Measurements from ENCODE around the gene HSBP1. TPM values are rescaled to one million over a fixed set of nuclear protein-coding genes. Genes with fewer than 3 reads are reported as not detected.

The HSBP1 gene
- total RNA-seq, 1 donor from 2014 or later = 175 TPM

DNA sequence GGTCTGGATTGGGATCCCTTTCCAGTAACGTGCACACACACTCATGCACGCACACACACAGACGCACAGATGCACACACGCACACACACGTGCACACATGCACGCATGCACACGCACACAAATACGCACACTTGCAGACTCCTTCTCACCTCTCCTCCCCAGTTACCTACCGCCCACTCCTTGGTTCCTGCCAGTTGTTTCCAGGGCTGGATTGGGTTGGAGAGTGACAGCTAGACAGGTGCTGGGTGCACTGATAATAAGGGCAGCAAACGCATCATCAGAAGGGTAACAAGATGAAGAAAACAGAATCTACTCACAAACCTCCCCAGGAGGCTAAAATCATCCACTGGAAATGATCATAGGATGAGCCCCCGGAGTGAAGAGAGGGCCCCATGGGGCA, 45.0 kb downstream of the HSBP1 start:
- no peak for DNase-seq
- Histone ChIP-seq H3K27ac (replicated peaks) (no peak overlapping the region), H3K36me3 (no peaks in the 10 kb centered on the region), H3K4me1 (no peaks in the 10 kb centered on the region), H3K4me3 (no peak overlapping the region), H3K9me3 (replicated peaks) (no peaks in the 10 kb centered on the region), H3K27me3 (ENCODE audit: low read depth) (peaks cover 9% of the 10 kb centered on the region)
- intact Hi-C loops (cut with micrococcal nuclease) = no loop called here
- TF ChIP-seq, protein P1, sequence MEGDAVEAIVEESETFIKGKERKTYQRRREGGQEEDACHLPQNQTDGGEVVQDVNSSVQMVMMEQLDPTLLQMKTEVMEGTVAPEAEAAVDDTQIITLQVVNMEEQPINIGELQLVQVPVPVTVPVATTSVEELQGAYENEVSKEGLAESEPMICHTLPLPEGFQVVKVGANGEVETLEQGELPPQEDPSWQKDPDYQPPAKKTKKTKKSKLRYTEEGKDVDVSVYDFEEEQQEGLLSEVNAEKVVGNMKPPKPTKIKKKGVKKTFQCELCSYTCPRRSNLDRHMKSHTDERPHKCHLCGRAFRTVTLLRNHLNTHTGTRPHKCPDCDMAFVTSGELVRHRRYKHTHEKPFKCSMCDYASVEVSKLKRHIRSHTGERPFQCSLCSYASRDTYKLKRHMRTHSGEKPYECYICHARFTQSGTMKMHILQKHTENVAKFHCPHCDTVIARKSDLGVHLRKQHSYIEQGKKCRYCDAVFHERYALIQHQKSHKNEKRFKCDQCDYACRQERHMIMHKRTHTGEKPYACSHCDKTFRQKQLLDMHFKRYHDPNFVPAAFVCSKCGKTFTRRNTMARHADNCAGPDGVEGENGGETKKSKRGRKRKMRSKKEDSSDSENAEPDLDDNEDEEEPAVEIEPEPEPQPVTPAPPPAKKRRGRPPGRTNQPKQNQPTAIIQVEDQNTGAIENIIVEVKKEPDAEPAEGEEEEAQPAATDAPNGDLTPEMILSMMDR (IDR thresholded peaks at IDR 0.05; ENCODE audit: borderline replicate concordance) = no peak

DNA sequence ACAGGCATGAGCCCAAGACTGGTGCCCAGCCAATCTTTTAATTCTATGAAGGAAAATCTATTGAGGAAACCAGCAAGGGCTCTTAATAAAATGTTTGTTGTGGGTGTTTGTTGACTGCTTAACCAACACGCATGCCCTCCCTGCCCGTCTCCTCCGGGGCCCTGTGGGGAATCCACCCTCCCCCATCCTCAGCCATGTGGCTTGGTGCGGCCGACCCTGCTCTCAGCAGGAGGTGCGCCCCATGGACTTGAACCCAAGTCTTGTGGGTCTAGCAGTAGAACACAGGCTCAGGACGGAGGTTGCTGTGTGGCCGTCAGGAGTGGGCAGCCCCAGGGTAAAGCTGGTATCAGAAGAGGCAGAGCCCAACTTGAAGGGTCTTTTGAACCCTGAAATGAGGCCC, 46.1 kb downstream of the HSBP1 start:
- Histone ChIP-seq H3K27ac (replicated peaks) (no peak overlapping the region), H3K36me3 (no peaks in the 10 kb centered on the region), H3K4me1 (no peaks in the 10 kb centered on the region), H3K9me3 (replicated peaks) (no peaks in the 10 kb centered on the region), H3K27me3 (ENCODE audit: low read depth) (peaks cover 14% of the 10 kb centered on the region), H3K4me3 (no peak overlapping the region)
- TF ChIP-seq, protein P1 (IDR thresholded peaks at IDR 0.05; ENCODE audit: borderline replicate concordance) = no peak
- intact Hi-C loops (cut with micrococcal nuclease) = no loop called here
- DNase-seq = no peak

DNA sequence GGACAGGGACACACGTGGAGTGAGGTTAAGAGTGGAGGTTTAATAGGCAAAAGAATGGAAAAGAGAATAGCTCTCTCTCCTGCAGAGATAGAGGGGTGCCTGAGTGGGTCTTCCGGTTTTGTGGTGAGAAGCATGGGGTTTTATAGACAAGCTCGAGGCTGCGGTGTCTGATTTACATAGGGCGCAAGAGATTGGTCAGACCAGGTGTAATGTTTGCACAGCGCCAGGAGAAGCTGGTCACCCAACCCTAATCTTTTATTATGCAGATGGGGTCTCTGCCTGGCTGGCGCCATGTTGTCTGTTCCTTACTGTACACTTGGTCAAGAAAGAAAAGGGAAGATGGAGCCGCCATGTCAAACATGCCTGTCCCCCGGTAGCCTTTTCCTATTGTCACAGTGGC, 46.6 kb downstream of the HSBP1 start:
- H3K27me3 ChIP-seq (ENCODE audit: low read depth) = peaks cover 14% of the 10 kb centered on the region
- TF ChIP-seq, protein P1 (IDR thresholded peaks at IDR 0.05; ENCODE audit: borderline replicate concordance) = no peak
- intact Hi-C loops (cut with micrococcal nuclease) = no loop called here
- no peak overlapping the region for H3K27ac ChIP-seq (replicated peaks)
- DNase-seq = no peak
- H3K36me3 ChIP-seq = no peaks in the 10 kb centered on the region
- no peak overlapping the region for H3K4me3 ChIP-seq
- H3K9me3 ChIP-seq (replicated peaks) = no peaks in the 10 kb centered on the region
- no peaks in the 10 kb centered on the region for H3K4me1 ChIP-seq

DNA sequence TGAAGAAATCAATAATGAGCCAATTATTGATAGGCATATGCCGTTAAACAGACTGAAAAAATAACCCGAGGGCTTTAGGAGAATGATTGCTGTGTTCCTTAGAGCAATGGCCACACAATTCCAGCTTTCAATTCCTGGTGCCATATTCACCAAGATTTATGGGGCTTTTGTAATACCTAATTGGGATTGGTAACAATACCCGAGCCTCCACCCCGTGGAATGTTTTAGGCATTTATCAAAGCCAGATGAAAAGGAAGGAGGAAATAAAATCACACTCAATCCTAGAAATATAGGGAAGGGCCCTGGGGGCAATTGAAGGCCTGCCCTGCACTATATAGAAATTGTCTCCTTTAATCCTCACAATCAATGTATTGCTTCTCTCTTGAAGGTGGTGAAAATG, 49.0 kb downstream of the HSBP1 start:
- TF ChIP-seq, protein P1 (IDR thresholded peaks at IDR 0.05; ENCODE audit: borderline replicate concordance) = no peak
- Histone ChIP-seq H3K4me3 (no peak overlapping the region), H3K4me1 (no peaks in the 10 kb centered on the region), H3K9me3 (replicated peaks) (no peaks in the 10 kb centered on the region), H3K27ac (replicated peaks) (no peak overlapping the region), H3K36me3 (no peaks in the 10 kb centered on the region), H3K27me3 (ENCODE audit: low read depth) (peaks cover 14% of the 10 kb centered on the region)
- no peak for DNase-seq
- intact Hi-C loops (cut with micrococcal nuclease) = no loop called here

DNA sequence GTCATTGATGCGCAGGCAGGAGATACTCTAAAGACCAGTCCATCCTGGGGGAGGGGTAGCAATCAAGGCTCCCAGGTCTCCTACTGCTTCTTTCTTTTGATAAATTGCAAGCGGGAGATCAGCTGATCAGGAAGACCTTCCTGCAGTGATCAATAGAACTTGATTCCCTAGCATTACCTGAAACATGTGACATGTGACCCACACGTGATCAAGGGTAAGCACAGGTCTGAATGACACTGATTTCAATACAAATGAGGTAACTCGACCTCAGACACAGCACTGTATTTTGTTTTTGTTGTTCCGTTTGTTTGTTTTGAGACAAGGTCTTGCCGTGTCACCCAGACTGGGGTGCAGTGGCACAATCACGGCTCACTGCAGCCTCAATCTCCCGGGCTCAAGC, 51.5 kb downstream of the HSBP1 start:
- intact Hi-C loops (cut with micrococcal nuclease) = no loop called here
- Histone ChIP-seq H3K27ac (replicated peaks) (no peak overlapping the region), H3K4me1 (no peaks in the 10 kb centered on the region), H3K36me3 (no peaks in the 10 kb centered on the region), H3K27me3 (ENCODE audit: low read depth) (peaks cover 21% of the 10 kb centered on the region), H3K4me3 (no peak overlapping the region), H3K9me3 (replicated peaks) (no peaks in the 10 kb centered on the region)
- DNase-seq = no peak
- TF ChIP-seq, protein P1 (IDR thresholded peaks at IDR 0.05; ENCODE audit: borderline replicate concordance) = no peak

DNA sequence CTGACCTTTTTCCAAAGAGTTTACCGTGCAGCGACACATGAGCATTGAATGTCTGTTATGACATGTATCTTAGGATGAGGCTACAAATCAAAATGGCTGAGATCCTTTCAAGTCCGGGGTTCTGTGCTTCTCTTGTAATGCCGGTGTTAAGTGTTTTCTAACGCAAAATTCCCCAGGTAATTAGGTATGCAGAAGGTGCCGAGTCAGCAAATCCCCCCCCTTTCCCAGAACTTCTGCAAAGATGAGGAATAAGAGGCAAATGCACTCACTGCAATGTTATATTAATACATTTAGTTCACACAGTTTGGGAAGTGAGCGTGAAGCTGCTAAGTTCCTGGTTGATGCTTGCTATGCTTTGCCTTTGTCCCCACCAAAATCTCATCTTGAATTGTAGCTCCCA, 54.9 kb downstream of the HSBP1 start:
- H3K4me3 ChIP-seq = no peak overlapping the region
- TF ChIP-seq, protein P1 (IDR thresholded peaks at IDR 0.05; ENCODE audit: borderline replicate concordance) = no peak
- peaks cover 8% of the 10 kb centered on the region for H3K9me3 ChIP-seq (replicated peaks)
- H3K36me3 ChIP-seq = no peaks in the 10 kb centered on the region
- DNase-seq = no peak
- no peak overlapping the region for H3K27ac ChIP-seq (replicated peaks)
- H3K4me1 ChIP-seq = no peaks in the 10 kb centered on the region
- peaks cover 12% of the 10 kb centered on the region for H3K27me3 ChIP-seq (ENCODE audit: low read depth)
- intact Hi-C loops (cut with micrococcal nuclease) = no loop called here

Data from left ventricle myocardium inferior (tissue), 1 donor.